22Rv1 (cell line): ENCODE results near the gene ARHGAP18.

Experiments used
- ZFX ChIP-seq: fragments of 450-650 bp; IDR thresholded peaks from 2 replicates; pipeline ENCODE4 v1.6.1; 2017; ENCODE audit warnings: antibody characterized with exemption, borderline replicate concordance
- TF ChIP-seq, protein P1 (sequence below): fragments of 450-650 bp; IDR thresholded peaks from 2 replicates; pipeline ENCODE4 v1.5.1; 2017; ENCODE audit warnings: mild to moderate bottlenecking

DNA sequence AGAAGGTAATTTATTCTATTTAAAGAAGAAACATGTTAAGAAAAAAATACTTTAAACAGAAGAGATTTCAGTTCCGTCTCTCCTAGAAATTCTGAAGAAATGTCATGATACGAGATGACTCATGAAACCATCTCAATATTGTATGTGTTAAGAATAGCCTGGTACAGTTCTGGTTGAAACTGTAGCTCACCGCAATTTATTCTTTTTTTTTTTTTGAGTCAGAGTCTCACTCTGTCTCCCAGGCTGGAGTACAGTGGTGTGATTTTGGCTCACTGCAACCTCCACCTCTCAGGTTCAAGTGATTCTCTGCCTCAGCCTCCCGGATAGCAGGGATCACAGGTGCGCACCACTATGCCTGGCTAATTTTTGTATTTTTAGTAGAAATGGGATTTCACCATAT lies 103.3 kb downstream of the ARHGAP18 start:
- TF ChIP-seq, protein P1, sequence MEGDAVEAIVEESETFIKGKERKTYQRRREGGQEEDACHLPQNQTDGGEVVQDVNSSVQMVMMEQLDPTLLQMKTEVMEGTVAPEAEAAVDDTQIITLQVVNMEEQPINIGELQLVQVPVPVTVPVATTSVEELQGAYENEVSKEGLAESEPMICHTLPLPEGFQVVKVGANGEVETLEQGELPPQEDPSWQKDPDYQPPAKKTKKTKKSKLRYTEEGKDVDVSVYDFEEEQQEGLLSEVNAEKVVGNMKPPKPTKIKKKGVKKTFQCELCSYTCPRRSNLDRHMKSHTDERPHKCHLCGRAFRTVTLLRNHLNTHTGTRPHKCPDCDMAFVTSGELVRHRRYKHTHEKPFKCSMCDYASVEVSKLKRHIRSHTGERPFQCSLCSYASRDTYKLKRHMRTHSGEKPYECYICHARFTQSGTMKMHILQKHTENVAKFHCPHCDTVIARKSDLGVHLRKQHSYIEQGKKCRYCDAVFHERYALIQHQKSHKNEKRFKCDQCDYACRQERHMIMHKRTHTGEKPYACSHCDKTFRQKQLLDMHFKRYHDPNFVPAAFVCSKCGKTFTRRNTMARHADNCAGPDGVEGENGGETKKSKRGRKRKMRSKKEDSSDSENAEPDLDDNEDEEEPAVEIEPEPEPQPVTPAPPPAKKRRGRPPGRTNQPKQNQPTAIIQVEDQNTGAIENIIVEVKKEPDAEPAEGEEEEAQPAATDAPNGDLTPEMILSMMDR: no peak
- TF ChIP-seq ZFX: no peak
